ENCODE data around the gene CD300LG. TPM values are rescaled to one million over a fixed set of nuclear protein-coding genes. Genes with fewer than 3 reads are reported as not detected.

Gene CD300LG
- total RNA-seq, 1 experiment from 2014 or later, result not detected

DNA sequence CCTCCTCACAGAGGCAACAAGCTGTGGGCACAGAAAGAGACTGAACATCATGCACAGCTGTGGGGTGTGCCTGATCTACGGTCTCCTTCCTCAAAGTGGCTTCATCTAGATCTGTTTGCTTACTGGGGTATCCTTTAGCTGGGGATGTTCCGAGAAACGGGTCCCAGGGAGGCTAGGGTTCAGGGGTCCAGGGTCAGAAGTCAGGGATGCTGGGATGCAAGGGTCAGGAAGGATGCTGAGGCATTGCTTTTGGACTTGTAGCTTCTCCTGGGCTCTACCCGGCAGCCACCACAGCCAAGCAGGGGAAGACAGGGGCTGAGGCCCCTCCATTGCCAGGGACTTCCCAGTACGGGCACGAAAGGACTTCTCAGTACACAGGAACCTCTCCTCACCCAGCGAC is 6.6 kb downstream of the CD300LG start:
- H3K4me3 ChIP-seq (ENCODE audit: low read length), result no peak overlapping the region
- no peak overlapping the region for H3K4me2 ChIP-seq (ENCODE audit: low read depth, low read length, poor library complexity, severe bottlenecking)
- no peaks in the 10 kb centered on the region for H3K9me2 ChIP-seq (replicated peaks; ENCODE audit: insufficient read depth, low read length)
- H3K27ac ChIP-seq (ENCODE audit: low read length), result no peak overlapping the region
- no peaks in the 10 kb centered on the region for H3K36me3 ChIP-seq (ENCODE audit: insufficient read depth, low read length)
- H2AFZ ChIP-seq (ENCODE audit: low read length), result no peak overlapping the region
- H3K9ac ChIP-seq (ENCODE audit: low read length), result no peak overlapping the region
- no peaks in the 10 kb centered on the region for H4K20me1 ChIP-seq (ENCODE audit: insufficient read depth, low read depth, low read length)
- H3K27me3 ChIP-seq (ENCODE audit: low read length), result no peaks in the 10 kb centered on the region
- DNase-seq, result no peak
- H3K9me3 ChIP-seq (ENCODE audit: low read length), result no peaks in the 10 kb centered on the region
- no peaks in the 10 kb centered on the region for H3K79me2 ChIP-seq (ENCODE audit: low read length)
- no peaks in the 10 kb centered on the region for H3K4me1 ChIP-seq (ENCODE audit: low read length)

GRCh38 chr17:43854498-43854897 is 7.5 kb downstream of the CD300LG start:
- Histone ChIP-seq H3K4me1 (ENCODE audit: low read length) (no peaks in the 10 kb centered on the region), H3K9me3 (ENCODE audit: low read length) (no peaks in the 10 kb centered on the region), H3K79me2 (ENCODE audit: low read length) (no peaks in the 10 kb centered on the region), H3K27me3 (ENCODE audit: low read length) (no peaks in the 10 kb centered on the region), H3K9me2 (replicated peaks; ENCODE audit: insufficient read depth, low read length) (no peaks in the 10 kb centered on the region), H3K4me3 (ENCODE audit: low read length) (no peak overlapping the region), H2AFZ (ENCODE audit: low read length) (no peak overlapping the region), H3K9ac (ENCODE audit: low read length) (no peak overlapping the region), H3K4me2 (ENCODE audit: low read depth, low read length, poor library complexity, severe bottlenecking) (no peak overlapping the region), H3K27ac (ENCODE audit: low read length) (no peak overlapping the region), H4K20me1 (ENCODE audit: insufficient read depth, low read depth, low read length) (no peaks in the 10 kb centered on the region), H3K36me3 (ENCODE audit: insufficient read depth, low read length) (no peaks in the 10 kb centered on the region)
- DNase-seq, result no peak

DNA sequence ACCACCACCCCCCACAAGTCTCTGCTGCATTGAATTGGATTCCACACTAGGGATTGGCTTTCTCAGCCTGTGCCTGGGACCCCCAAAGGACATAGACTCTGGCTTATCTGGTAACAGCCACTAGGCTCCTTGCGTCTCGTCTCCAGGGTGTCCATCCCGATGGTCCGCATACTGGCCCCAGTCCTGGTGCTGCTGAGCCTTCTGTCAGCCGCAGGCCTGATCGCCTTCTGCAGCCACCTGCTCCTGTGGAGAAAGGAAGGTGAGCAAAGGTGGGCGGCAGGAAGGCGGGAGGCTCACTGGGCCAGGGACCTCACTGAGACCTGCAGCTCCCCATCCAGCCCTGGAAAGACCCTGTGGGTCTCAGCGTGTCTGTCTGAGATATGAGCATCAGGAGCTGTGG is 8.1 kb downstream of the CD300LG start:
- H3K4me2 ChIP-seq (ENCODE audit: low read depth, low read length, poor library complexity, severe bottlenecking), result no peak overlapping the region
- no peaks in the 10 kb centered on the region for H3K36me3 ChIP-seq (ENCODE audit: insufficient read depth, low read length)
- no peaks in the 10 kb centered on the region for H4K20me1 ChIP-seq (ENCODE audit: insufficient read depth, low read depth, low read length)
- no peaks in the 10 kb centered on the region for H3K9me3 ChIP-seq (ENCODE audit: low read length)
- no peak overlapping the region for H2AFZ ChIP-seq (ENCODE audit: low read length)
- H3K4me3 ChIP-seq (ENCODE audit: low read length), result no peak overlapping the region
- no peak overlapping the region for H3K9ac ChIP-seq (ENCODE audit: low read length)
- DNase-seq, result no peak
- no peaks in the 10 kb centered on the region for H3K27me3 ChIP-seq (ENCODE audit: low read length)
- H3K9me2 ChIP-seq (replicated peaks; ENCODE audit: insufficient read depth, low read length), result no peaks in the 10 kb centered on the region
- H3K27ac ChIP-seq (ENCODE audit: low read length), result no peak overlapping the region
- no peaks in the 10 kb centered on the region for H3K4me1 ChIP-seq (ENCODE audit: low read length)
- H3K79me2 ChIP-seq (ENCODE audit: low read length), result no peaks in the 10 kb centered on the region

GRCh38 chr17:43856141-43856540 is 9.2 kb downstream of the CD300LG start:
- DNase-seq, result no peak

GRCh38 chr17:43857141-43857540 is 10.2 kb downstream of the CD300LG start:
- Histone ChIP-seq H3K4me3 (ENCODE audit: low read length) (no peak overlapping the region), H3K9me2 (replicated peaks; ENCODE audit: insufficient read depth, low read length) (no peaks in the 10 kb centered on the region), H3K27ac (ENCODE audit: low read length) (no peak overlapping the region), H3K4me1 (ENCODE audit: low read length) (no peaks in the 10 kb centered on the region), H3K79me2 (ENCODE audit: low read length) (no peaks in the 10 kb centered on the region), H3K27me3 (ENCODE audit: low read length) (no peaks in the 10 kb centered on the region), H3K36me3 (ENCODE audit: insufficient read depth, low read length) (no peaks in the 10 kb centered on the region), H2AFZ (ENCODE audit: low read length) (no peak overlapping the region), H4K20me1 (ENCODE audit: insufficient read depth, low read depth, low read length) (no peaks in the 10 kb centered on the region), H3K4me2 (ENCODE audit: low read depth, low read length, poor library complexity, severe bottlenecking) (no peak overlapping the region), H3K9ac (ENCODE audit: low read length) (no peak overlapping the region), H3K9me3 (ENCODE audit: low read length) (no peaks in the 10 kb centered on the region)
- DNase-seq, result no peak

More at GRCh38 chr17:43856141-43856540, 9.2 kb downstream of the CD300LG start:
- H3K27me3 ChIP-seq (ENCODE audit: low read length), result no peaks in the 10 kb centered on the region
- no peaks in the 10 kb centered on the region for H3K36me3 ChIP-seq (ENCODE audit: insufficient read depth, low read length)
- no peak overlapping the region for H3K4me3 ChIP-seq (ENCODE audit: low read length)
- H3K4me1 ChIP-seq (ENCODE audit: low read length), result no peaks in the 10 kb centered on the region
- H3K27ac ChIP-seq (ENCODE audit: low read length), result no peak overlapping the region
- no peaks in the 10 kb centered on the region for H3K9me2 ChIP-seq (replicated peaks; ENCODE audit: insufficient read depth, low read length)
- H3K79me2 ChIP-seq (ENCODE audit: low read length), result no peaks in the 10 kb centered on the region
- no peak overlapping the region for H3K9ac ChIP-seq (ENCODE audit: low read length)
- H4K20me1 ChIP-seq (ENCODE audit: insufficient read depth, low read depth, low read length), result no peaks in the 10 kb centered on the region
- no peaks in the 10 kb centered on the region for H3K9me3 ChIP-seq (ENCODE audit: low read length)
- H3K4me2 ChIP-seq (ENCODE audit: low read depth, low read length, poor library complexity, severe bottlenecking), result no peak overlapping the region
- no peak overlapping the region for H2AFZ ChIP-seq (ENCODE audit: low read length)

GRCh38 chr17:43857957-43858600 is 11.1 kb downstream of the CD300LG start:
- no peaks in the 10 kb centered on the region for H3K9me3 ChIP-seq (ENCODE audit: low read length)
- H3K4me1 ChIP-seq (ENCODE audit: low read length), result no peaks in the 10 kb centered on the region
- H2AFZ ChIP-seq (ENCODE audit: low read length), result no peak overlapping the region
- no peaks in the 10 kb centered on the region for H3K9me2 ChIP-seq (replicated peaks; ENCODE audit: insufficient read depth, low read length)
- H3K79me2 ChIP-seq (ENCODE audit: low read length), result no peaks in the 10 kb centered on the region
- H3K4me2 ChIP-seq (ENCODE audit: low read depth, low read length, poor library complexity, severe bottlenecking), result no peak overlapping the region
- H4K20me1 ChIP-seq (ENCODE audit: insufficient read depth, low read depth, low read length), result no peaks in the 10 kb centered on the region
- no peak overlapping the region for H3K27ac ChIP-seq (ENCODE audit: low read length)
- H3K27me3 ChIP-seq (ENCODE audit: low read length), result no peaks in the 10 kb centered on the region
- DNase-seq, result no peak
- H3K9ac ChIP-seq (ENCODE audit: low read length), result no peak overlapping the region
- H3K36me3 ChIP-seq (ENCODE audit: insufficient read depth, low read length), result no peaks in the 10 kb centered on the region
- no peak overlapping the region for H3K4me3 ChIP-seq (ENCODE audit: low read length)

- DNase-seq, result no peak
- H3K27ac ChIP-seq (ENCODE audit: low read length), result no peak overlapping the region
Observed at GRCh38 chr17:43860077-43860725, 13.2 kb downstream of the CD300LG start.

GRCh38 chr17:43860927-43861622 is 14.1 kb downstream of the CD300LG start:
- DNase-seq, result no peak
- H3K27me3 ChIP-seq (ENCODE audit: low read length), result no peaks in the 10 kb centered on the region

More at GRCh38 chr17:43860077-43860725, 13.2 kb downstream of the CD300LG start:
- Histone ChIP-seq H3K4me2 (ENCODE audit: low read depth, low read length, poor library complexity, severe bottlenecking) (no peak overlapping the region), H3K27me3 (ENCODE audit: low read length) (no peaks in the 10 kb centered on the region), H4K20me1 (ENCODE audit: insufficient read depth, low read depth, low read length) (no peaks in the 10 kb centered on the region), H3K9me3 (ENCODE audit: low read length) (no peaks in the 10 kb centered on the region), H3K79me2 (ENCODE audit: low read length) (no peaks in the 10 kb centered on the region), H3K9ac (ENCODE audit: low read length) (no peak overlapping the region), H3K4me3 (ENCODE audit: low read length) (no peak overlapping the region), H3K9me2 (replicated peaks; ENCODE audit: insufficient read depth, low read length) (no peaks in the 10 kb centered on the region), H3K4me1 (ENCODE audit: low read length) (no peaks in the 10 kb centered on the region), H3K36me3 (ENCODE audit: insufficient read depth, low read length) (no peaks in the 10 kb centered on the region), H2AFZ (ENCODE audit: low read length) (no peak overlapping the region)

More at GRCh38 chr17:43860927-43861622, 14.1 kb downstream of the CD300LG start:
- H3K36me3 ChIP-seq (ENCODE audit: insufficient read depth, low read length), result no peaks in the 10 kb centered on the region
- H3K9me2 ChIP-seq (replicated peaks; ENCODE audit: insufficient read depth, low read length), result no peaks in the 10 kb centered on the region
- no peaks in the 10 kb centered on the region for H3K4me1 ChIP-seq (ENCODE audit: low read length)
- no peaks in the 10 kb centered on the region for H4K20me1 ChIP-seq (ENCODE audit: insufficient read depth, low read depth, low read length)
- H3K9me3 ChIP-seq (ENCODE audit: low read length), result no peaks in the 10 kb centered on the region
- no peak overlapping the region for H3K9ac ChIP-seq (ENCODE audit: low read length)
- no peaks in the 10 kb centered on the region for H3K79me2 ChIP-seq (ENCODE audit: low read length)
- no peak overlapping the region for H2AFZ ChIP-seq (ENCODE audit: low read length)
- no peak overlapping the region for H3K4me3 ChIP-seq (ENCODE audit: low read length)
- no peak overlapping the region for H3K4me2 ChIP-seq (ENCODE audit: low read depth, low read length, poor library complexity, severe bottlenecking)
- no peak overlapping the region for H3K27ac ChIP-seq (ENCODE audit: low read length)

All from Karpas-422 (cell line).